Astrocyte (in vitro differentiated cells and primary cell): Measurements from ENCODE around the gene GPC2. TPM values are rescaled to one million over a fixed set of nuclear protein-coding genes. Genes with fewer than 3 reads are reported as not detected.

Experiments used
- DNase-seq: peaks from one replicate; pipeline ENCODE4 v3.0.0-alpha.2; 2010; ENCODE audit warnings: low read depth
- FAIRE-seq: peaks from 2 replicates; lab custom pipeline; 2011; peaks lifted over from hg19 to GRCh38; lab: Jason Lieb, UNC
- H2AFZ ChIP-seq: 2 replicates; pipeline ENCODE4 v1.6.0; 2012; ENCODE audit warnings: low read depth, low read length, inconsistent platforms
- H3K27ac ChIP-seq: 2 replicates; pipeline ENCODE4 v1.5.1; 2011; ENCODE audit warnings: low read depth, low read length, inconsistent platforms
- H3K27me3 ChIP-seq: 2 replicates; pipeline ENCODE4 v1.6.0; 2011; ENCODE audit warnings: low read length, inconsistent platforms; ENCODE audit not compliant: insufficient read depth
- H3K36me3 ChIP-seq: 2 replicates; pipeline ENCODE4 v1.5.1; 2011; ENCODE audit warnings: low read length, inconsistent platforms; ENCODE audit not compliant: insufficient read depth
- H3K4me1 ChIP-seq: 2 replicates; pipeline ENCODE4 v1.5.1; 2011; ENCODE audit warnings: low read length, inconsistent platforms; ENCODE audit not compliant: insufficient read depth
- H3K4me2 ChIP-seq: 2 replicates; pipeline ENCODE4 v1.6.0; 2012; ENCODE audit warnings: low read length, inconsistent platforms
- H3K4me3 ChIP-seq: 2 replicates; pipeline ENCODE4 v1.5.1; 2011; ENCODE audit warnings: low read depth, mild to moderate bottlenecking, low read length, inconsistent platforms; ENCODE audit not compliant: insufficient read depth
- H3K79me2 ChIP-seq: 2 replicates; pipeline ENCODE4 v1.6.0; 2012; ENCODE audit warnings: mild to moderate bottlenecking, low read length, inconsistent platforms; ENCODE audit not compliant: insufficient read depth
- H3K9ac ChIP-seq: 2 replicates; pipeline ENCODE4 v1.6.0; 2012; ENCODE audit warnings: mild to moderate bottlenecking, low read length, inconsistent platforms
- H3K9me3 ChIP-seq: 2 replicates; pipeline ENCODE4 v1.5.1; 2012; ENCODE audit warnings: low read depth, mild to moderate bottlenecking, low read length, inconsistent platforms; ENCODE audit not compliant: insufficient read depth
- H4K20me1 ChIP-seq: 2 replicates; pipeline ENCODE4 v1.6.0; 2012; ENCODE audit warnings: low read length, inconsistent platforms; ENCODE audit not compliant: insufficient read depth
- H3K27ac Mint-ChIP-seq: one replicate; pipeline ENCODE4 v1.8.0; 2021; ENCODE audit warnings: mild to moderate bottlenecking, mixed read lengths; ENCODE audit not compliant: unreplicated experiment
- H3K27me3 Mint-ChIP-seq: one replicate; pipeline ENCODE4 v1.8.0; 2021; ENCODE audit warnings: low read depth, mixed read lengths; ENCODE audit not compliant: unreplicated experiment
- H3K36me3 Mint-ChIP-seq: one replicate; pipeline ENCODE4 v1.8.0; 2021; ENCODE audit warnings: low read depth, mixed read lengths; ENCODE audit not compliant: unreplicated experiment
- H3K4me1 Mint-ChIP-seq: one replicate; pipeline ENCODE4 v1.8.0; 2021; ENCODE audit warnings: low read depth, mixed read lengths; ENCODE audit not compliant: unreplicated experiment
- H3K4me3 Mint-ChIP-seq: one replicate; pipeline ENCODE4 v1.8.0; 2021; ENCODE audit warnings: mild to moderate bottlenecking, moderate library complexity, mixed read lengths; ENCODE audit not compliant: unreplicated experiment
- H3K9me3 Mint-ChIP-seq: one replicate; pipeline ENCODE4 v1.8.0; 2021; ENCODE audit warnings: mild to moderate bottlenecking, mixed read lengths; ENCODE audit not compliant: unreplicated experiment
- EZH2 ChIP-seq: IDR thresholded peaks from 2 replicates; pipeline ENCODE4 v1.6.1; 2012; ENCODE audit warnings: mild to moderate bottlenecking, low read length, inconsistent platforms; ENCODE audit not compliant: insufficient read depth
- total RNA-seq: library from RNA; stranded (reverse); gene quantifications from 2 replicates; pipeline ENCODE4 v1.2.1, GENCODE V29; 2021
- TF ChIP-seq, protein P1 (sequence below): IDR thresholded peaks from 2 replicates; pipeline ENCODE4 v1.5.1; 2011; ENCODE audit warnings: low read depth, mild to moderate bottlenecking, inconsistent platforms, low read length, moderate library complexity; ENCODE audit not compliant: insufficient read depth

Gene GPC2
- total RNA-seq, 1 donor from 2014 or later: 7.6 TPM

DNA sequence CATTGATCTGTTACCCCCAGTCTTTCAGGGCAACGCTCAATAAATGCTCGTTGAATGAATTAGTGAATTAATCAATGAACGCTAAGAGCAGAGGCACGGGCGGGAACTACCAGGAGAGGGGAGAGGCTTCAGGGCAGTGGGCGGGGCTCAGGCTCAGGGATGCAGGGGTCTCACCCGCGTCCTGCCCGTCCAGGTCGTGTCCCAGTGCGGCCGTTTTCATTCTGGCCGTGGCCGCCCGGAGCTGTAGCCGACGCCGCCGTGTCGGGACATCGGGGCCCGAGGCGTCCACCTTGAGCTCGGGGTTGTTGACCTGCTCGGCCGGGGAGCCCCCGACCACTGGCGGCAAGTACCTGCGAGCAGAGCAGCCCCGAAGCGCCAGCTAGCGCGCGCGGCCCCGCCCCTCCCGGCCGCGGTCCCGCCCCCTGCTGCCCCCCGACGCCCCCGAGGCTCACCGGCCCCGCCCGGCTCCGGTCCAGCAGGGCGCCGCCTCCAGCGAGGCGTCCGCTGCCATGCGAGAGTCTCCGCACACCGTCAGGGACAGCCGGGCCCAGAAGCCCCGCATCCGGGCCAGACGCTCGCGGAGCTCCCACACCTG, 6.0 kb downstream of the GPC2 start:
- H3K4me1 ChIP-seq: peaks cover 15% of the 10 kb centered on the region
- peaks cover 16% of the 10 kb centered on the region for H4K20me1 ChIP-seq
- peaks cover 12% of the 10 kb centered on the region for H3K27me3 ChIP-seq
- H3K36me3 ChIP-seq: no peaks in the 10 kb centered on the region
- FAIRE-seq: no peak
- H3K9me3 Mint-ChIP-seq: peaks cover 1% of the 10 kb centered on the region
- no peaks in the 10 kb centered on the region for H3K9me3 ChIP-seq
- H3K4me1 Mint-ChIP-seq: peaks cover 20% of the 10 kb centered on the region
- no peak overlapping the region for H3K4me3 Mint-ChIP-seq
- H3K27me3 Mint-ChIP-seq: peaks cover 67% of the 10 kb centered on the region
- H3K4me3 ChIP-seq: peak overlapping the region; percentile 37
- peaks cover 7% of the 10 kb centered on the region for H3K79me2 ChIP-seq
- no peak overlapping the region for H3K27ac Mint-ChIP-seq
- no peak overlapping the region for H3K9ac ChIP-seq
- no peak overlapping the region for H3K27ac ChIP-seq
- DNase-seq: no peak
- peaks cover 14% of the 10 kb centered on the region for H3K36me3 Mint-ChIP-seq
- H2AFZ ChIP-seq: no peak overlapping the region
- TF ChIP-seq EZH2: peak; percentile 38
- TF ChIP-seq, protein P1, sequence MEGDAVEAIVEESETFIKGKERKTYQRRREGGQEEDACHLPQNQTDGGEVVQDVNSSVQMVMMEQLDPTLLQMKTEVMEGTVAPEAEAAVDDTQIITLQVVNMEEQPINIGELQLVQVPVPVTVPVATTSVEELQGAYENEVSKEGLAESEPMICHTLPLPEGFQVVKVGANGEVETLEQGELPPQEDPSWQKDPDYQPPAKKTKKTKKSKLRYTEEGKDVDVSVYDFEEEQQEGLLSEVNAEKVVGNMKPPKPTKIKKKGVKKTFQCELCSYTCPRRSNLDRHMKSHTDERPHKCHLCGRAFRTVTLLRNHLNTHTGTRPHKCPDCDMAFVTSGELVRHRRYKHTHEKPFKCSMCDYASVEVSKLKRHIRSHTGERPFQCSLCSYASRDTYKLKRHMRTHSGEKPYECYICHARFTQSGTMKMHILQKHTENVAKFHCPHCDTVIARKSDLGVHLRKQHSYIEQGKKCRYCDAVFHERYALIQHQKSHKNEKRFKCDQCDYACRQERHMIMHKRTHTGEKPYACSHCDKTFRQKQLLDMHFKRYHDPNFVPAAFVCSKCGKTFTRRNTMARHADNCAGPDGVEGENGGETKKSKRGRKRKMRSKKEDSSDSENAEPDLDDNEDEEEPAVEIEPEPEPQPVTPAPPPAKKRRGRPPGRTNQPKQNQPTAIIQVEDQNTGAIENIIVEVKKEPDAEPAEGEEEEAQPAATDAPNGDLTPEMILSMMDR: no peak
- peak overlapping the region; percentile 67 for H3K4me2 ChIP-seq

DNA sequence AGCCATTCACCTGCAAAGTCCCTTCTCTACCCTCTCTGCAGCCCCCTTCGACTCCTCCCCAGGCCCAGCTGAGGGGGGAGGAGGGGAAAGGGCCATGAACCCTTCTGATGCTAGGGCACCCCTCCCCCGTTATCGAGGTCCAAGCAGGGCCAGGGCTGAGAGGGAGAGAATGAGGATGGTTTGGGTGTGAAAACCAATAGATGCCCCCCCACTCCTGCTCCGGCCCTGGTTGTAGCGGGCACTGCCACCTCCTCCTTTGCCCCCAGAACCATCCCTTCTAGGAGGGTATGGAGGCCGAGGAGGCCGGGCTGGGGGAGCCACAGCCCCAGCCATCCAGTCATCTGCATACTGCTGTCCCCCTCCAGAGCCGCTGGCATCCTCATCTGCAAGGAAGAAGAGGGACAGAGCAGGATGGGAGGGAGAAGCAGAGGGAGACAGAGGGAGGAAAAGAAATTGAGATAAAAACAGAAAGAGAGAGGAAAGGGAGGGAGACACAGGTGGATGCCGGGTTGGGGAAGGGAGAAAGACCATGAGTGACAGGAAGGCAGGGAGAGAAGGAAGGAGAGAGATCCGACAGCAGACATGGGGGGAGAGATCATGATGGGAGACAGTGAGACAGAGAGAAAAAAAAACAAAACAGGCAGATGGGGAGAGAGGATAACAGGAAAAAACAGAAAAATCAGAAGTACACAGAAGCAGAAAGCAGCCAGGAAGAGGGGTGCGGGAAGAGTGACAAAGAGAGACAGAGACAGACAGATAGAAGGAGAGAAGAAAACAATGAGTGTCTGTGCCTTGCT, 6.9 kb downstream of the GPC2 start:
- Histone ChIP-seq H3K27me3 (peaks cover 12% of the 10 kb centered on the region), H3K4me3 (no peak overlapping the region), H3K36me3 (no peaks in the 10 kb centered on the region), H3K4me2 (no peak overlapping the region), H3K9ac (no peak overlapping the region), H3K79me2 (peaks cover under 1% of the 10 kb centered on the region), H3K4me1 (peaks cover 15% of the 10 kb centered on the region), H3K27ac (no peak overlapping the region), H4K20me1 (peaks cover 11% of the 10 kb centered on the region), H2AFZ (no peak overlapping the region), H3K9me3 (no peaks in the 10 kb centered on the region)
- FAIRE-seq: no peak
- Mint-ChIP-seq H3K9me3 (peaks cover 3% of the 10 kb centered on the region), H3K27ac (peak overlapping the region; percentile 50), H3K36me3 (peaks cover 14% of the 10 kb centered on the region), H3K4me1 (peaks cover 18% of the 10 kb centered on the region), H3K4me3 (peak overlapping the region; percentile 76), H3K27me3 (peaks cover 67% of the 10 kb centered on the region)
- no peak for DNase-seq
- no peak for TF ChIP-seq EZH2
- TF ChIP-seq, protein P1: no peak
